HepG2 (cell line): Measurements from ENCODE around the gene SELENOV. TPM values are rescaled to one million over a fixed set of nuclear protein-coding genes. Genes with fewer than 3 reads are reported as not detected.

ENCODE experiments used
- CBFB ChIP-seq: sonication (generic); formaldehyde crosslinking; IDR thresholded peaks from 2 replicates; pipeline ENCODE4 v1.4.0; 2020; ENCODE audit warnings: missing genetic modification reagents
- EP300 ChIP-seq, 3 experiments: sonication (generic) in 1 of 3; formaldehyde crosslinking in 1 of 3; IDR thresholded peaks; 2 replicates each; pipeline versions ENCODE4 v1.5.1 to v1.6.1; 2011 to 2020; ENCODE audit warnings: low read depth in 2 of 3, low read length in 2 of 3, borderline replicate concordance in 1 of 3, improper control_type of control experiment in 1 of 3, mild to moderate bottlenecking in 1 of 3, missing genetic modification reagents in 1 of 3, moderate library complexity in 1 of 3
- HHEX ChIP-seq: IDR thresholded peaks from 2 replicates; pipeline ENCODE4 v1.6.1; 2016; ENCODE audit warnings: control low read depth
- HOXA3 ChIP-seq: sonication (generic); formaldehyde crosslinking; IDR thresholded peaks from 2 replicates; pipeline ENCODE4 v1.5.0; 2020; ENCODE audit warnings: missing genetic modification reagents
- IRF1 ChIP-seq: sonication (generic); formaldehyde crosslinking; IDR thresholded peaks from 2 replicates; pipeline ENCODE4 v1.4.0; 2020; ENCODE audit warnings: low read depth, mild to moderate bottlenecking, missing genetic modification reagents
- MED1 ChIP-seq: sonication (generic); formaldehyde crosslinking; IDR thresholded peaks from 2 replicates; pipeline ENCODE4 v1.4.0; 2020; ENCODE audit warnings: missing genetic modification reagents
- MZF1 ChIP-seq: sonication (generic); formaldehyde crosslinking; IDR thresholded peaks from 2 replicates; pipeline ENCODE4 v1.8.1; 2023; ENCODE audit warnings: mild to moderate bottlenecking, missing genetic modification reagents, borderline replicate concordance
- NFYC ChIP-seq: IDR thresholded peaks from 2 replicates; pipeline ENCODE4 v1.6.1; 2016; ENCODE audit warnings: missing genetic modification reagents, missing compliant biosample characterization
- NR2C2 ChIP-seq: sonication (generic); formaldehyde crosslinking; IDR thresholded peaks from 2 replicates; pipeline ENCODE4 v1.4.0; 2020; ENCODE audit warnings: missing genetic modification reagents, mild to moderate bottlenecking, moderate library complexity, borderline replicate concordance
- RARA ChIP-seq: IDR thresholded peaks from 2 replicates; pipeline ENCODE4 v1.6.1; 2016; ENCODE audit warnings: missing genetic modification reagents, missing compliant biosample characterization
- ZNF143 ChIP-seq: sonication (generic); formaldehyde crosslinking; IDR thresholded peaks from 2 replicates; pipeline ENCODE4 v1.4.0; 2020; ENCODE audit warnings: missing genetic modification reagents
- ZNF407 ChIP-seq: sonication (generic); formaldehyde crosslinking; IDR thresholded peaks from one replicate; pipeline ENCODE4 v1.5.1; 2020; ENCODE audit warnings: mild to moderate bottlenecking, missing genetic modification reagents; ENCODE audit errors: not compliant biosample characterization
- ZNF468 ChIP-seq: sonication (generic); formaldehyde crosslinking; IDR thresholded peaks from 2 replicates; pipeline ENCODE4 v1.8.0; 2022; ENCODE audit warnings: mild to moderate bottlenecking, moderate library complexity, missing genetic modification reagents
- ZNF616 ChIP-seq: sonication (generic); formaldehyde crosslinking; IDR thresholded peaks from 2 replicates; pipeline ENCODE4 v1.5.0; 2020; ENCODE audit warnings: low read depth, mild to moderate bottlenecking, missing genetic modification reagents
- ZNF639 ChIP-seq: conservative IDR thresholded peaks from 2 replicates; pipeline ENCODE4 v1.6.1; 2018; ENCODE audit warnings: missing genetic modification reagents
- ZNF776 ChIP-seq: sonication (generic); formaldehyde crosslinking; IDR thresholded peaks from 2 replicates; pipeline ENCODE4 v1.4.0; 2020; ENCODE audit warnings: mild to moderate bottlenecking, missing genetic modification reagents
- ZNF780A ChIP-seq: sonication (generic); formaldehyde crosslinking; IDR thresholded peaks from 2 replicates; pipeline ENCODE4 v1.8.0; 2022; ENCODE audit warnings: mild to moderate bottlenecking, missing genetic modification reagents, moderate library complexity
- polyA plus RNA-seq, 8 experiments: library from polyadenylated mRNA; depleted of rRNA in 3 of 8; stranded (reverse) in 7 of 8; unstranded in 1 of 8; fragments of >200 nt; fragmentation: Illumina TruSeq in 4 of 8; extraction: Trizol in 4 of 8; gene quantifications; 2 replicates each; pipeline versions ENCODE4 v1.2.1 to v1.2.3, GENCODE V29; 2011 to 2016; ENCODE audit warnings: low read depth in 4 of 8, missing spikeins in 1 of 8, mixed read lengths in 1 of 8; ENCODE audit not compliant: insufficient read depth in 1 of 8
- total RNA-seq, 5 experiments: library from RNA; depleted of rRNA; stranded (reverse); fragments of >200 nt; fragmentation: Illumina TruSeq; extraction: Trizol; gene quantifications; 2 replicates each; pipeline ENCODE4 v1.2.3, GENCODE V29; 2016; ENCODE audit warnings: low read depth in 1 of 5

The SELENOV gene
- total and polyA plus RNA-seq, 2 of the 13 experiments (the other 11 are each of a cell fraction or from before 2014, with no cell fraction given): not detected

- no peak for TF ChIP-seq IRF1
- TF ChIP-seq ZNF143: no peak
- TF ChIP-seq HOXA3: peak; percentile 93
- no peak for TF ChIP-seq HHEX (CRISPR knock-in tag)
- TF ChIP-seq NFYC: peak; percentile 95
- TF ChIP-seq ZNF616: peak; percentile 66; the same call in 1 of the 2 replicates
- no peak for TF ChIP-seq ZNF776
- TF ChIP-seq MZF1: no peak
- TF ChIP-seq CBFB (CRISPR knock-in tag): peak; percentile 82
- no peak for TF ChIP-seq EP300 (IDR thresholded peaks at IDR 0.05; ENCODE audit: low read depth in 2 of 2, low read length in 2 of 2)
- TF ChIP-seq EP300 (CRISPR knock-in tag; IDR thresholded peaks at IDR 0.05; ENCODE audit: borderline replicate concordance): no peak
- TF ChIP-seq ZNF468: no peak
- 0 out of 2 replicates have a peak, but pooled peaks have one; percentile 29 for TF ChIP-seq MED1 (CRISPR knock-in tag)
- TF ChIP-seq RARA: peak; percentile 18; the same call in 1 of the 2 replicates
- TF ChIP-seq ZNF780A (CRISPR knock-in tag): no peak
- peak; percentile 63 for TF ChIP-seq ZNF407 (CRISPR knock-in tag)
- TF ChIP-seq NR2C2 (CRISPR knock-in tag): peak; percentile 84
- peak; percentile 71; the same call in 1 of the 2 replicates for TF ChIP-seq ZNF639 (CRISPR knock-in tag)
Measured at GRCh38 chr19:39480337-39481228, 34.4 kb upstream of the SELENOV start, which contains the start of gene TIMM50 (continued).
